ENCODE results near the gene MRAP2.
"Not testable (repeated sequence)": the region's sequence is repeated elsewhere in the genome, so short reads cannot be mapped to it uniquely, and the experiment has no call there.

The MRAP2 gene

DNA sequence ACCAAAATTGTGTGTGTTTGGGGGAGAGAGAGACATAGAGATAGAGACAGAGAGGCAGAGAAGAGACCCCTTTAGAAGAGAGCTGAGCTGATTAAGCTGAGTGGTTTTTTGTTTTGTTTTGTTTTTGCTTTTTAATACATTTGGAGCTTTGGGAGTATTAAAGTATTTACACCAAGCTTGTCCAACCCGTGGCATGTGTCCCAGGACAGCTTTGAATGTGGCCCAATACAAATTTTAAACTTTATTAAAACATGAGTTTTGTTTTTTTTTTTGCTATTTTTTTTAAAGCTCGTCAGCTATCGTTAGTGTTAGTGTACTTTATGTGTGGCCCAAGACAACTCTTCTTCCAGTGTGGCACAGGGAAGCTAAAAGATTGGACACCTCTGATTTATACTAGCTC lies 56.0 kb downstream of the MRAP2 start:
- no peak overlapping the region for H3K4me3 ChIP-seq (ENCODE audit: insufficient read length, low read depth)
- peaks cover 2% of the 10 kb centered on the region for H3K4me1 ChIP-seq (ENCODE audit: insufficient read depth, insufficient read length)
- no peak for DNase-seq (ENCODE audit: low read depth, low spot score)
- H3K36me3 ChIP-seq (ENCODE audit: insufficient read depth, insufficient read length, low read length): no peaks in the 10 kb centered on the region
- TF ChIP-seq SUZ12 (IDR thresholded peaks at IDR 0.05; ENCODE audit: extremely low read depth, insufficient read depth, insufficient read length) (no peak), ZNF274 (IDR thresholded peaks at IDR 0.05; ENCODE audit: low read depth, low read length) (no peak)
- no peak overlapping the region for H3K9ac ChIP-seq (ENCODE audit: insufficient read length, low read depth)
- no peaks in the 10 kb centered on the region for H3K27me3 ChIP-seq (ENCODE audit: insufficient read depth, insufficient read length)
- H3K9me3 ChIP-seq (ENCODE audit: insufficient read depth, low read length): 0 out of 2 replicates have a peak, but pooled peaks cover 5% of the 10 kb centered on the region

GRCh38 chr6:84093441-84094435 lies 60.2 kb downstream of the MRAP2 start:
- H3K4me1 ChIP-seq (ENCODE audit: insufficient read depth, insufficient read length): peaks cover 5% of the 10 kb centered on the region
- no peak for DNase-seq (ENCODE audit: low read depth, low spot score)
- TF ChIP-seq SUZ12 (IDR thresholded peaks at IDR 0.05; ENCODE audit: extremely low read depth, insufficient read depth, insufficient read length) (no peak), ZNF274 (IDR thresholded peaks at IDR 0.05; ENCODE audit: low read depth, low read length) (no peak), YY1 (IDR thresholded peaks at IDR 0.05; ENCODE audit: insufficient read depth, insufficient read length) (no peak)

DNA sequence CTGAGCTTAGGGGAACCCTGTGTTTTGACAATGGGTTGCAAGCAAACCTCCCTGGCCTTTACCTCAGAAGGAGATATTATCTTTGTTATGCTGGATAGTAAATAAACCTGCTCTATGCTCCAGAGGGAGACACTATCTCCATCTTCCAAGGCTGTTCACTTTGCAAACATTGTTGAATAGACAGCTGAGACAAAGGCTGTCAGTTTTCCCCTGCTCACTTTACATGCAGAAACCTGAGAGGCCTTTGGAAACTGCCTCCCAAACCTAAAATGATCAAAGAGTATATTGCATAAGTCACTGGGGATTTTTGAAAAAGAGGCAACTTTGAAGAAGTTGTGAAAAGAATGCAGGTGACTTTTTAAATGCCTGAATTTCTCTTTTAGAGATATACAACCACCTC lies 61.6 kb downstream of the MRAP2 start:
- H3K36me3 ChIP-seq (ENCODE audit: insufficient read depth, insufficient read length, low read length): no peaks in the 10 kb centered on the region
- no peak overlapping the region for H3K4me3 ChIP-seq (ENCODE audit: insufficient read length, low read depth)
- DNase-seq (ENCODE audit: low read depth, low spot score): no peak
- H3K9ac ChIP-seq (ENCODE audit: insufficient read length, low read depth): no peak overlapping the region
- TF ChIP-seq SUZ12 (IDR thresholded peaks at IDR 0.05; ENCODE audit: extremely low read depth, insufficient read depth, insufficient read length) (no peak), YY1 (IDR thresholded peaks at IDR 0.05; ENCODE audit: insufficient read depth, insufficient read length) (no peak), ZNF274 (IDR thresholded peaks at IDR 0.05; ENCODE audit: low read depth, low read length) (no peak)
- H3K4me1 ChIP-seq (ENCODE audit: insufficient read depth, insufficient read length): peaks cover 3% of the 10 kb centered on the region
- 0 out of 2 replicates have a peak, but pooled peaks cover 5% of the 10 kb centered on the region for H3K9me3 ChIP-seq (ENCODE audit: insufficient read depth, low read length)
- H3K27me3 ChIP-seq (ENCODE audit: insufficient read depth, insufficient read length): no peaks in the 10 kb centered on the region

More at GRCh38 chr6:84093441-84094435, 60.2 kb downstream of the MRAP2 start:
- H3K9ac ChIP-seq (ENCODE audit: insufficient read length, low read depth): no peak overlapping the region
- H3K4me3 ChIP-seq (ENCODE audit: insufficient read length, low read depth): no peak overlapping the region
- H3K36me3 ChIP-seq (ENCODE audit: insufficient read depth, insufficient read length, low read length): no peaks in the 10 kb centered on the region
- 0 out of 2 replicates have a peak, but pooled peaks cover 5% of the 10 kb centered on the region for H3K9me3 ChIP-seq (ENCODE audit: insufficient read depth, low read length)
- no peaks in the 10 kb centered on the region for H3K27me3 ChIP-seq (ENCODE audit: insufficient read depth, insufficient read length)

GRCh38 chr6:84103029-84103428 lies 69.5 kb downstream of the MRAP2 start:
- no peak overlapping the region for H3K9ac ChIP-seq (ENCODE audit: insufficient read length, low read depth)
- no peaks in the 10 kb centered on the region for H3K36me3 ChIP-seq (ENCODE audit: insufficient read depth, insufficient read length, low read length)
- no peak overlapping the region for H3K4me3 ChIP-seq (ENCODE audit: insufficient read length, low read depth)
- no peaks in the 10 kb centered on the region for H3K9me3 ChIP-seq (ENCODE audit: insufficient read depth, low read length)
- no peak for DNase-seq (ENCODE audit: low read depth, low spot score)
- H3K4me1 ChIP-seq (ENCODE audit: insufficient read depth, insufficient read length): no peaks in the 10 kb centered on the region
- H3K27me3 ChIP-seq (ENCODE audit: insufficient read depth, insufficient read length): no peaks in the 10 kb centered on the region
- TF ChIP-seq ZNF274 (IDR thresholded peaks at IDR 0.05; ENCODE audit: low read depth, low read length) (no peak), SUZ12 (IDR thresholded peaks at IDR 0.05; ENCODE audit: extremely low read depth, insufficient read depth, insufficient read length) (no peak), YY1 (IDR thresholded peaks at IDR 0.05; ENCODE audit: insufficient read depth, insufficient read length) (no peak)

DNA sequence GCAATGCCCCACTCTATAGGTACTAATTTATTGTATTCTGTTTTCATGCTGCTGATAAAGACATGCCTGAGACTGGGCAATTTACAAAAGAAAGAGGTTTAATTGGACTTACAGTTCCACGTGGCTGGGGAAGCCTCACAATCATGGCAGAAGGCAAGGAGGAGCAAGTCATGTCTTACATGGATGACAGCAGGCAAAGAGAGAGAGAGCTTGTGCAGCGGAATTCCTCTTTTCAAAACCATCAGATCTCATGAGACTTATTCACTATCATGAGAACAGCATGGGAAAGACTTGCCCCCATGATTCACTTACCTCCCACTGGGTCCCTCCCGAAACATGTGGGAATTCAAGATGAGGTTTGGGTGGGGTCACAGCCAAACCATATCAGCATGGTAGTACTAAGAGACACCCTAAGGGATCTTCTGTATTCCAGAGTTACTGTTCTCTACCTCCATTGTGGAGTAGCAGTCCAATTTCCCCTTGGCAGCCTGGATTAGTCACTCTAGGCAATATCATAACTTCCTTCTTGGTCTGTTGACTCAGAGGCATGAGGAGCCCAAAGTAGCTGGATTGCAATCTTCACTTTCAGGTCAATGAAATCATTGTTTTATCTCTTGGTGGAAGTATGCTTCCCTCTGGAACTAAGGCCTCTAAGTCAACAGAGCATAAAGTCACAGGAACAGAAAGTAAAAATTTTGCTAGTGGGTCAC lies 71.8 kb downstream of the MRAP2 start:
- H3K9me3 ChIP-seq (ENCODE audit: insufficient read depth, low read length); H3K27me3 ChIP-seq (ENCODE audit: insufficient read depth, insufficient read length); H3K9ac ChIP-seq (ENCODE audit: insufficient read length, low read depth); H3K4me3 ChIP-seq (ENCODE audit: insufficient read length, low read depth); H3K4me1 ChIP-seq (ENCODE audit: insufficient read depth, insufficient read length); DNase-seq (ENCODE audit: low read depth, low spot score); H3K36me3 ChIP-seq (ENCODE audit: insufficient read depth, insufficient read length, low read length): not testable (repeated sequence)

DNA sequence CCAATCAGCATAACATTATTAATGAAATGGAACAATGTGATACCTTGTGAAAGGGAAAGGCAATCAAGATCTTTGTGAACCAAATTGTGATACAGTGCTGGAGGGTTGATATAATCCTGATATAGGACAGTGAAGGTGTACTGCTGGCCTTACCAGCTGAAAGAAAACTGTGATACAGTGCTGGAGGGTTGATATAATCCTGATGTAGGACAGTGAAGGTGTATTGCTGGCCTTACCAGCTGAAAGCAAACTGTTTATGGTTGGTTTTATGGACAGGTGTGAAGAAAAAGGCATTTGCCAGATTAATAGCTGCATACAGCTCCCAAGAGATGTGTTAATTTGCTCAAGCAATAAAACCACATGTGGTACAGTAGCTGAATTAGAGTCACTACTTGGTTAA lies 73.9 kb downstream of the MRAP2 start:
- no peaks in the 10 kb centered on the region for H3K4me1 ChIP-seq (ENCODE audit: insufficient read depth, insufficient read length)
- DNase-seq (ENCODE audit: low read depth, low spot score): no peak
- no peak overlapping the region for H3K9ac ChIP-seq (ENCODE audit: insufficient read length, low read depth)
- no peak overlapping the region for H3K4me3 ChIP-seq (ENCODE audit: insufficient read length, low read depth)
- no peaks in the 10 kb centered on the region for H3K27me3 ChIP-seq (ENCODE audit: insufficient read depth, insufficient read length)
- no peaks in the 10 kb centered on the region for H3K9me3 ChIP-seq (ENCODE audit: insufficient read depth, low read length)
- TF ChIP-seq SUZ12 (IDR thresholded peaks at IDR 0.05; ENCODE audit: extremely low read depth, insufficient read depth, insufficient read length) (no peak), ZNF274 (IDR thresholded peaks at IDR 0.05; ENCODE audit: low read depth, low read length) (no peak), YY1 (IDR thresholded peaks at IDR 0.05; ENCODE audit: insufficient read depth, insufficient read length) (no peak)
- no peaks in the 10 kb centered on the region for H3K36me3 ChIP-seq (ENCODE audit: insufficient read depth, insufficient read length, low read length)

DNA sequence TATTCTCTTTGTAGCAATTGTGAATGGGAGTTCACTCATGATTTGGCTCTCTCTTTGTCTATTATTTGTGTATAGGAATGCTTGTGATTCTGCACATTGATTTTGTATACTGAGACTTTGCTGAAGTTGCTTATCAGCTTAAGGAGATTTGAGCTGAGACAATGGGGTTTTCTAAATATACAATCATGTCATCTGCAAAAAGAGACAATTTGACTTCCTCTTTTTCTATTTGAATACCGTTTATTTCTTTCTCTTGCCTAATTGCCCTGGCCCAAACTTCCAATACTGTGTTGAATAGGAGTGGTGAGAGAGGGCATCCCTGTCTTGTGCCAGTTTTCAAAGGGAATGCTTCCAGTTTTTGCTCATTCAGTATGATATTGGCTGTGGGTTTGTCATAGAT lies 77.8 kb downstream of the MRAP2 start:
- H3K4me3 ChIP-seq (ENCODE audit: insufficient read length, low read depth); H3K36me3 ChIP-seq (ENCODE audit: insufficient read depth, insufficient read length, low read length); H3K9me3 ChIP-seq (ENCODE audit: insufficient read depth, low read length); H3K4me1 ChIP-seq (ENCODE audit: insufficient read depth, insufficient read length); H3K27me3 ChIP-seq (ENCODE audit: insufficient read depth, insufficient read length); H3K9ac ChIP-seq (ENCODE audit: insufficient read length, low read depth); DNase-seq (ENCODE audit: low read depth, low spot score): not testable (repeated sequence)

DNA sequence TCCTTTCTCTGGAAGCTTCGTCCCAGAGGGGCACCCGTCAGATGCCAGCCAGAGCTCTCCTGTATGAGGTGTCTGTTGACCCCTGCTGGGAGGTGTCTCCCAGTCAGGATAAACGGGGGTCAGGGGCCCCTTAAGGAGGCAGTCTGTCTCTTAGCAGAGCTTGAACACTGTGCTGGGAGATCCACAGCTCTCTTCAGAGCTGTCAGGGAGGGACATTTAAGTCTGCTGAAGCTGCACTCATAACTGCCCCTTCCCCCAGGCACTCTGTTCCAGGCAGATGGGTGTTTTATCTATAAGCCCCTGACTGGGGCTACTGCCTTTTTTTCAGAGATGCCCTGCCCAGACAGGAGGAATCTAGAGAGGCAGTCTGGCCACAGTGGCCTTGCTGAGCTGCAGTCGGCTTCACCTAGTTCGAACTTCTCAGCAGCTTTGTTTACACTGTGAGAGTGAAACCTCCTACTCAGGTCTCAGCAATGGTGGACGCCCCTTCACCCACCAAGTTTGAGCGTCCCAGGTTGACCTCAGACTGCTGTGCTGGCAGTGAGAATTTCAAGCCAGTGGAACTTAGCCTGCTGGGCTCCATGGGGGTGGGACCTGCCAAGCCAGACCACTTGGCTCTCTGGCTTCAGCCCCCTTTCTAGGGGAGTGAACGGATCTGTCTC lies 81.5 kb downstream of the MRAP2 start:
- DNase-seq (ENCODE audit: low read depth, low spot score); H3K4me1 ChIP-seq (ENCODE audit: insufficient read depth, insufficient read length); H3K4me3 ChIP-seq (ENCODE audit: insufficient read length, low read depth); H3K9me3 ChIP-seq (ENCODE audit: insufficient read depth, low read length); H3K27me3 ChIP-seq (ENCODE audit: insufficient read depth, insufficient read length); H3K36me3 ChIP-seq (ENCODE audit: insufficient read depth, insufficient read length, low read length); H3K9ac ChIP-seq (ENCODE audit: insufficient read length, low read depth): not testable (repeated sequence)

Measured in NT2/D1 (cell line).